Neuron (in vitro differentiated cells): ENCODE data around the gene ASXL1.

Experiments used
- H2AFZ ChIP-seq: one replicate; pipeline ENCODE4 v1.6.1; 2013; ENCODE audit warnings: low read depth, mild to moderate bottlenecking, inconsistent platforms, low read length, moderate library complexity
- H3K27me3 ChIP-seq: one replicate; pipeline ENCODE4 v1.6.1; 2013; ENCODE audit warnings: low read length; ENCODE audit not compliant: insufficient read depth
- H3K36me3 ChIP-seq: one replicate; pipeline ENCODE4 v1.6.1; 2013; ENCODE audit warnings: low read length; ENCODE audit not compliant: insufficient read depth
- H3K4me1 ChIP-seq: one replicate; pipeline ENCODE4 v1.6.1; 2013; ENCODE audit warnings: low read length; ENCODE audit not compliant: insufficient read depth
- H3K4me3 ChIP-seq: 2 replicates; pipeline ENCODE4 v1.5.1; 2013; ENCODE audit warnings: mild to moderate bottlenecking, low read length, moderate library complexity
- H3K9me3 ChIP-seq: one replicate; pipeline ENCODE4 v1.6.1; 2013; ENCODE audit warnings: low read length

The ASXL1 gene

DNA sequence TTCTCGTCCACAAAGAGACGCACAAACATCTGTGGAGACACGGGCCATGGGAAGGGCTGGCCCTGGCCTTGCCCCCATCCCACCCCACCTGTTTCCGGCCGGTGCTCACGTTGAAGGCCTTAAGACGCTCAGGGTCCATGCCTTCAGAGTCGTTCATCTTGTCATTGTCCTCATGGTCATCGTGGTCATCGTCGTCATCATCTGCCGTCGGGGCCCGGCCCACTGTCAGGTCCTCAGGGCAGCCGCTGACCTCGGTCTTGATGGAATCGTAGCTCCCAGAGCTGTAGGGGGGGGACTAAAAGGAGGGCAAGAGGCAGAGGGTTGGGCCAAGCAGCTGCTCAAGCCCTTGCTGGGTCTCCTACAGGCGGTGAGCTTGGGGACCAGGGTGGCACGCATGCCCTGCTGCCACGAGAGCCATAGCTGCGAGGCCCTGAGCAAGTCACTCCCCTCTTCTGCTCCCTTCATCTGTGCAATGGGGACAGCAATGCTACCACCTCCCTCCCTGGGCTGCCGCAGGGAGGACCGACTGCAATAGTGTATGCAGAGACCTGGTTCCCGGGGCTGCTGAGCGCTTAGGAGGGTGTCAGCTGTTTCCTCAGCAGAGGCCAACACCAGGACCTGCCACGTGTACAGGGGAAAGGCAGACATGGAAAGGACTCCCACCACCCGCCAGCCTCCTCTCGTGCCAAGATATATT lies 95.5 kb downstream of the ASXL1 start:
- H2AFZ ChIP-seq = no peak overlapping the region
- H3K36me3 ChIP-seq = peaks cover 64% of the 10 kb centered on the region
- no peaks in the 10 kb centered on the region for H3K9me3 ChIP-seq
- peaks cover 23% of the 10 kb centered on the region for H3K4me1 ChIP-seq
- H3K4me3 ChIP-seq = no peak overlapping the region
- H3K27me3 ChIP-seq = no peaks in the 10 kb centered on the region

- no peak overlapping the region for H3K4me3 ChIP-seq
- no peak overlapping the region for H2AFZ ChIP-seq
- H3K4me1 ChIP-seq = peaks cover 24% of the 10 kb centered on the region
- peaks cover 56% of the 10 kb centered on the region for H3K36me3 ChIP-seq
- no peaks in the 10 kb centered on the region for H3K9me3 ChIP-seq
- H3K27me3 ChIP-seq = no peaks in the 10 kb centered on the region
Measured at GRCh38 chr20:32454164-32455145, 96.3 kb downstream of the ASXL1 start.

GRCh38 chr20:32455171-32455900 lies 97.2 kb downstream of the ASXL1 start:
- Histone ChIP-seq H3K36me3 (peaks cover 48% of the 10 kb centered on the region), H2AFZ (no peak overlapping the region), H3K9me3 (no peaks in the 10 kb centered on the region)

DNA sequence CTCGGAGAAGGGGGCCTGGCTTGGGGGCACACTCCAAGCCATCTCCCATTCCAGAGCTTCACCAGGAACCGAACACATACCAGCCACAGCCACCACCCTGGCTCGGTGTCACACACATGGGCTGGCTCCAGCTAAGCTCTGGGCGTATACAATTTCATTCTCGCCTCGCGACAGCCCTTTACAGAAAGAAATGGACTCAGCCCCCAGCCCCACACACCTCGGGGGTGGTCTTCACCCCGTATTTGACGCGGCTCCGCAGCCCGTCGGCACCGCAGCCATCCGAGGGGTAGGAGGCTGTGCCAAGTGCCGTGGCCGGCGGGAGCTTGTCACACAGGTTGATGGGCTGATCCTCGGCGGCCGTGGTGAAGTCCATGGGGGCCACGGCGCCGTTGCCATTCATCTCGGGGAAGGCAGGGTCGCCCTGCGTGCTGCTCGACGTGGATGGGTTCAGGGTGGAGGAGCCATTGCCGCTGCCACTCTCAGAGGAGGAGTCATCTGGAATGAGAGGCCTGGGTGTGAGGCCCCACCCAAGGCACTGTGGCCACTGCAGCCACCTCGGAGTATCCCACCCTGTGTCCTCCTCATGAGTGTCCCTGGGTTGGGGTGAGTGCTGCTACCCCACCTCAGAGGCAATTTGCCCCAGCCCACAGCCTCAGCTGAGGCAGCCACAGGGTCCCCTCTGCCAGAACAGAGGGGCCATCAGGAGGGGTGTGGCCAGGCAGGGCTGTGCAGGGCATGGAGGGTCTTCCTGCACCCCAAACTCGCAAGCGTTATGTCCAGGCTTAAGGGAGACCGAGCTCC lies 98.0 kb downstream of the ASXL1 start:
- Histone ChIP-seq H3K4me3 (peak overlapping the region; percentile 51), H3K27me3 (no peaks in the 10 kb centered on the region), H3K9me3 (no peaks in the 10 kb centered on the region)

More at GRCh38 chr20:32455171-32455900, 97.2 kb downstream of the ASXL1 start:
- H3K4me1 ChIP-seq = peaks cover 24% of the 10 kb centered on the region
- H3K27me3 ChIP-seq = no peaks in the 10 kb centered on the region
- no peak overlapping the region for H3K4me3 ChIP-seq

DNA sequence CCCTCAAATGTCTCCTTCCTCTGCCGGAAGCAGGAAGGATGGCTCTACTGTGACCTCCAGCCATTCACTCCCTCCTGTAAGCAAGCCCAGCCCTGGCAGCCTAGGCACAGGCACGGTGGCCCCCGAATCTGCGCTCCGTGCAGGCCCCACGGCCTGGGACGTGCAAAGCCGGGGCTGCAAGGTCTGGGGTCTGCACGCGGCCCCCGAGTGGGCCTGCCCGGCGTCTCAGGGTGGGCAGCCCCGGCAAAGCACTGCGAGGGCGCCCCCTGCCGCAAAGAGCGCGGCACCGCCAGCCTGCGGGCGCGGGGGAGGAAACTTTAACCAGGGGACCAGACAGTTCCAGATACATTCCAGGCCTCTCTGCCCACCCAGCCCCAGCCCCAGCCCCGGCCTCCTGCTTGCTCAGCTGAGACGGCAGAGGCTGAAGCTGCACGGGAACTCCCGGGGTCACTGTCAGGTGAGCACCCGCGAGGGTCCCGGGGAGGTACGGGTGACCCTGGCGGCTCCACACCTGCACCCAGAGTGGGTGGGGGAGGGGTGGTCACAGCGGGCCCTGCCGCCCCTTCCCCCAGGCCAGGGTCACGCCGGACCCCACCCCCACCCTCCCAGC lies 98.8 kb downstream of the ASXL1 start:
- Histone ChIP-seq H2AFZ (no peak overlapping the region), H3K4me1 (peaks cover 24% of the 10 kb centered on the region), H3K27me3 (no peaks in the 10 kb centered on the region), H3K36me3 (peaks cover 31% of the 10 kb centered on the region), H3K4me3 (peak overlapping the region; percentile 51), H3K9me3 (no peaks in the 10 kb centered on the region)

More for the DNA sequence above, 98.0 kb downstream of the ASXL1 start:
- Histone ChIP-seq H2AFZ (no peak overlapping the region), H3K4me1 (peaks cover 24% of the 10 kb centered on the region), H3K36me3 (peaks cover 40% of the 10 kb centered on the region)

DNA sequence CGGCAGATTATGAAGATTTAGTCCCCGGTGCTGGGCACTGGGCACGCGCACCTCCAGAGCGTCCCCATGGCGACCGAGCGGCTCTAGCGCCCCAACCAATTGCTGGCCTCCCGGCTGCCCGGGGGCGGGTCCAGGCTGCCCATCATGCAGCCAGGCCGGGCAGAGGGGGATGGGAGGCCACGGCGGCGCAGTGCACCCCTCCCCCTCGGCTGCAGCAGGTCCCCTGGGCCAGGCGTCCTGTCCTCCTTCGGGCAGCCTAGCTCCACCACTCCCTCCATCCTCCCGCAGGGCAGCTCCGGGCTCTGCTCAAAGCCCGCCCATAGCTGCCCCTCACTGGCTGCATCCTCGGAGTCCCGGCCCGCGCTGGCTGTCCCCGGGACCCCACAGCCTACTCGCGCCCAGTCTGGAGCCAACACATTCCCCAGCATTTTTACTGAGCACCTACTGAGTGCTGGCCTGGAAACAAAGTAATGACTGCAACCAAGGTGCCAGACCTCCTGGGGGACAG lies 99.4 kb downstream of the ASXL1 start:
- Histone ChIP-seq H3K4me1 (peaks cover 24% of the 10 kb centered on the region), H3K36me3 (peaks cover 27% of the 10 kb centered on the region), H3K27me3 (no peaks in the 10 kb centered on the region), H3K9me3 (no peaks in the 10 kb centered on the region), H2AFZ (no peak overlapping the region), H3K4me3 (peak overlapping the region; percentile 51)

GRCh38 chr20:32458061-32458836 lies 100.1 kb downstream of the ASXL1 start:
- Histone ChIP-seq H3K36me3 (peaks cover 20% of the 10 kb centered on the region), H3K4me3 (peak overlapping the region; percentile 51)

DNA sequence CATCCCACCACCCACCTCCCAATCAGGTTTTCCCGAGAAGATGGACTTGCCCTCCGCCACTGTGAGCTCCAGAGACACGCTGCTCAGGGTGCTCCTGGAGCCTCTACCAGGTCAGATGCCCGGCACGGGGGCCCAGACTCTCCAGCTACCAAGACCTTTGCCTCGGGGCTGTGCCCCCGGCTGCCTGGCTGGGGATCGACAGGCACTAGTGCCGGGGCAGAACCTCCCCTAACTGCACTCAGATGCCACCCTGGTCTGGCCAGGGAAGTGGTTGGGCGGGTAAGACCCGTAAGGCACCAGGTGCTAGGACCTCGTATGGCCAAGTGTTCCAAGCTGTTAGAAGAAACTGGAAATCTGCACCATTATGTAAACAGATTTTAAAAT lies 100.7 kb downstream of the ASXL1 start:
- H3K27me3 ChIP-seq = no peaks in the 10 kb centered on the region
- H3K36me3 ChIP-seq = peaks cover 15% of the 10 kb centered on the region
- no peak overlapping the region for H3K4me3 ChIP-seq
- H2AFZ ChIP-seq = no peak overlapping the region
- peaks cover 31% of the 10 kb centered on the region for H3K4me1 ChIP-seq
- no peaks in the 10 kb centered on the region for H3K9me3 ChIP-seq

More at GRCh38 chr20:32458061-32458836, 100.1 kb downstream of the ASXL1 start:
- H3K27me3 ChIP-seq = no peaks in the 10 kb centered on the region
- H3K4me1 ChIP-seq = peaks cover 25% of the 10 kb centered on the region
- no peak overlapping the region for H2AFZ ChIP-seq
- no peaks in the 10 kb centered on the region for H3K9me3 ChIP-seq

- Histone ChIP-seq H3K27me3 (no peaks in the 10 kb centered on the region), H2AFZ (no peak overlapping the region), H3K36me3 (peaks cover 8% of the 10 kb centered on the region), H3K4me3 (no peak overlapping the region), H3K9me3 (no peaks in the 10 kb centered on the region), H3K4me1 (peaks cover 41% of the 10 kb centered on the region)
Measured at GRCh38 chr20:32460231-32460630, 102.1 kb downstream of the ASXL1 start.

- Histone ChIP-seq H3K36me3 (peaks cover 8% of the 10 kb centered on the region), H3K9me3 (no peaks in the 10 kb centered on the region), H3K4me1 (peaks cover 44% of the 10 kb centered on the region), H2AFZ (no peak overlapping the region), H3K27me3 (no peaks in the 10 kb centered on the region), H3K4me3 (no peak overlapping the region)
Measured at GRCh38 chr20:32460683-32461320, 102.7 kb downstream of the ASXL1 start.
